Effector CD8-positive, alpha-beta T cell (primary cell): ENCODE data around the gene LRRIQ1.

Source experiments
- DNase-seq: peaks from one replicate; lab custom pipeline; 2025; lab: John Stamatoyannopoulos, UW

LRRIQ1 gene

GRCh38 chr12:85060916-85061315 is 24.8 kb downstream of the LRRIQ1 start:
- no peak for DNase-seq

DNA sequence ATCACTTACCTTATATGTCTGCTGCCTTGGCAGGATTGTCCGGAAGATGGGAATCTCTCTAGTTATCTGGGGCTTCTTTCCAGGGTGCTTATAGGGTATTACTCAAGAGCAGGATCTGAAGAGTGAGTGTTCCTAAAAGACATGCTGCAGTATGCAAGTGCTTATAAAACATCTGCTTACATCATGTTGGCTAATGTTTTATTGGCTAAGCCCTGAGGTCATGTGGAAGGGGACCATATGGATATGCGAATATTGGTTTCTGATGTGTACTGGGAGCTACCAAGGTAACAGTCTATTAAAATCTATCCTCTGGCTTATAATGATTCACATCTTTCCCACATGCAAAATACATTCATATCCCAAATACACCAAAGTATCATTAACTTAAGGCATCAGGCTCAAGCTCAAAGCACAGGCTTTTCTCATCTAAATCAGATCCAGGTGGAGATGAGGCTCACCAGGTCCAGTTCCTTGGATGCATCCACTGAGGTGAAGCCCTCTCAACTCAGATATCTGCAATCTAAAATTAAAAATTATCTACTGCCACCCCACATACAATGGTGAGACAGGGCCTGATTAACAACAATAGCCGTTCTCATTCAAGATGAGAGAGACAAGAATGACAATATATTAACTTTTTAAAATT is 29.8 kb downstream of the LRRIQ1 start:
- DNase-seq = no peak

DNA sequence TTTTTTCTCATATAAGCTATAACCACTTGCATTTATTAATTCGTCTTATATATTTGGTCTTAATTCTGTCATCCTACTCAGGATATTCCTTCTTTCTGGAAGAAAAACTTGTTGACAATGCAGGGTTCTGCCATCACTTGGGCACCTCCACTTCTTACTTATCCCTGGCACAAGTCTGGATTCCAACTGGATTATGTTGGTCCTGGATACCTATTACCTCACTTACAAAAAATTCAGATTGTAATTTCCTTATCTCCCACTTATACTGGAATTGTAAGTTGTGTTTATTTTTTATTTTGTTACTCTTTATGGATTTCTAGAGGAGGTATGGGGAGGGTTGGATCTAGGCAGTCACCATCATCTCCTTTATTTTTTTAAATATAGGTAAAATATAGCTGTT is 36.7 kb downstream of the LRRIQ1 start:
- no peak for DNase-seq

DNA sequence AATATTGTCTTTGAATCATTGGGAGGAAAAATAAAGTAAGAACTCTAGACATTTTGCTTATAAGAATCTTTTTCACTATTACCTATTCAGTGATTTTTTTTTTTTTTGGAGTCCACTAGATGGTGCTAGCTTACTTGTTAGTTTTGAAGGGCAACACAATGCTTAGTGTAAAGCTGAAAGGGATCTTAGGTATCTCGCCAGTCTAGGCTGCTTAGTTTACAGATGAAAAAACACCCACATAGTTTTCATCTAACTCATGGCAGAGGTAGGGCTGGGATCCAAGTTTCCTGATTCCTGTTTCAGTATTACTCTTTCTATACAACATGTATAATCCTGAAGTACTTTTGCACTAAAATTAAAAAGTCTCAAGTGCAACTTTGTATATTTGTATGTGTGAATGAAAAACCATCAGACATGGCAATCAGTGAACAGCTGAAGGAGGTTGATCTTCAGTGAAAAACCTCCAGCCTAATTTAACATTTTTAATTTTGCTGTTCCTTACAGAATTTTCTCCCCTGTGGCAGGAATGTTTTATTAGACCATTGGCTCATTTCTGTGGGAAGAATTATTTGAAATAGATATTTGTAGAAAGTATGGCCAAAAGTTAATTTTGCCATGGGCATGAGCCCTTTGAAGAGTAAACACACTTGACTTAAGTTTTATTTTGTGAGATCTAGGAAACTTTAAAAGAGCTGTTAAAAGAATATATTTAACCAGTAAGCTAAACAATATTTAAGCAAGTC is 40.7 kb downstream of the LRRIQ1 start:
- no peak for DNase-seq

DNA sequence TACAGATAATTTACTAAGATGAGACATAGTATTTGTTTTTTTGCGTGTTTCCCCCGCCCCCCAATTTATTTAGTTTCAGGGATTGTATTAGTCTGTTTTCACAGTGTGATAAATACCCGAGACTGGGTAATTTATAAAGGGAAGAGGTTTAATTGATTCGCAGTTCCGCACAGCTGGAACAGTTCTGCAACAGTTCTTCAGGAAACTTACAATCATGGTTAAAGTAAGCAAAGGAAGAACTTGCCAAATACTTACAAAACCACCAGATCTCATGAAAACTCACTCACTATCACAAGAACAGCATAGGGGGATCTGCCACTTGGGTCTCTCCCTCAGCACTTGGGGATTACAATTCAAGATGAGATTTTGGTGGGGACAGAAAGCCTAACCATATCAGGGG is 48.9 kb downstream of the LRRIQ1 start:
- DNase-seq = no peak

DNA sequence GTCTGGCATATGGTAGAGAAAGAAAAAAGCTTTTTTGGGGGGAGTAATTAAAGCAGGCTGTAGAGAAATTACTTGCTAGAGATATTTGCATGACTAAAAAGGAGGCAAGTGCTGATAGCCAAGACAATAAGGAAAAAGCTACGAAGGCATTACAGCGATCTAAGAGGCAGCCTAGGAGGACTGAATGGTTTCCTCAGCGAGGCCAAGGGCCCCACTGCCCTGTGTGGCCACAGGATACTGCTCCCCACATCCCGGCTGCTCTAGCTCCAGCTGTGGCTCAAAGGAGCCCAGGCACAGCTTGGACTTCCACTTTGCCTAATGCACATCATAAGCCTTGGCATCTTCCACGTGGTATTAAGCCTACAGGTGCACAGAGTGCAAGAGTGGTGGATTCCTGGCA is 53.6 kb downstream of the LRRIQ1 start:
- DNase-seq = no peak

- DNase-seq = no peak
These were observed 56.7 kb downstream of the LRRIQ1 start for GRCh38 chr12:85092814-85093370.

- DNase-seq = no peak
These were observed 59.4 kb downstream of the LRRIQ1 start for GRCh38 chr12:85095501-85095900.

DNA sequence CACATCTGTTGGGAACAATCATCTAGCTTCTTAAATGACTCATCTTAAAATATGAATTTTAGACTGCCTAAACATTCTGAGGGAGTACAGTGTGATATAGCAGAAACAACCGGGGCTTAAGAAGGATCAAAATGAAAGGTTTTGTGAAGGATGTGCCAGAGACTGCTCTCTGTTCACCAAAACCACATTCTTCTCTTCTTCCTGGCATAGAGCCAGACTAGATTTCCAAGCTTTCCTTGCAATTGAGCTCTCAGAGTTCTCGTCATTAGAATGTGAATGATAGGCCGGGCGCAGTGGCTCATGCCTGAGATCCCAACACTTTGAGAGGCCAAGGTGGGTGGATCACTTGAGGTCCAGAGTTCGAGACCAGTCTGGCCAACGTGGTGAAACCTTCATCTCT is 94.5 kb downstream of the LRRIQ1 start:
- DNase-seq = no peak

GRCh38 chr12:85138833-85139232 is 102.7 kb downstream of the LRRIQ1 start:
- DNase-seq = no peak

DNA sequence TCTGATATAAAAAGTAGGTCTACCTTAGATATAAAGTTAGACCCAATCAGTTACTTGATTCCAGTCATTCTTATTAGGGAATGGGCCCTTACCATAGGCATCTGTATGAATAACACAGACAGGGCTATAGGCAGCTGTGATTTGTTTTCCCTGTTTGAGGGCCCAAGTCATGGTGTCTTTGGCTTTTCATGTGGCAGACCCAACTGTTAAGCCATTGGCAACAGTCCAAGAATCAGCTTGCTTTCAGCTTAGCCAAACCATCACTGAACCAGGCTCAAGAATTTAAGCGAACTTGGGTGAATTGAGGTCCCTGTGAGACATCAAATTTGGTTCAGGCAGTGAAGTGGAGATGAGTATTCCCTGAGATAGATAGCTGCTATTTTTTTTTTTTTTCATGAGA is 111.2 kb downstream of the LRRIQ1 start:
- DNase-seq = no peak

DNA sequence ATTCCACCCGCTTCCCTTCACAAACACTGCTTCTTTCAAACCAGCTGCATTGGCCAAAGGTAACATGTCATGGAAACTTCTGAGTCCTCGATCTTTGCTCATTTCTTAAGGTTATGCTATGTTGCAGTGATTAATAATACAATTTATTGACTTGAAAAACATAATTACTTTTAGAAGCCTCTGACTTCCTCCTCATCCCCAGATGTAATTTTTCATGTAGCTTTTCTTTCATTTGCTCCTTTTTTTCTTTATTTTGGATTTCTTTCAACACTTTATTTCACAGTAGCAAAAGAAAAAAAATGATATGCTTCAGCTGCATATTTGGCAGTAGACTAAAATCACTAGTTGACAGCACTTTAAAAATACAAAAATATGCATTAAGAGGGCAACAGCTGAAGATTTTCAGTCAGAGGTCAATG is 116.2 kb downstream of the LRRIQ1 start:
- no peak for DNase-seq

DNA sequence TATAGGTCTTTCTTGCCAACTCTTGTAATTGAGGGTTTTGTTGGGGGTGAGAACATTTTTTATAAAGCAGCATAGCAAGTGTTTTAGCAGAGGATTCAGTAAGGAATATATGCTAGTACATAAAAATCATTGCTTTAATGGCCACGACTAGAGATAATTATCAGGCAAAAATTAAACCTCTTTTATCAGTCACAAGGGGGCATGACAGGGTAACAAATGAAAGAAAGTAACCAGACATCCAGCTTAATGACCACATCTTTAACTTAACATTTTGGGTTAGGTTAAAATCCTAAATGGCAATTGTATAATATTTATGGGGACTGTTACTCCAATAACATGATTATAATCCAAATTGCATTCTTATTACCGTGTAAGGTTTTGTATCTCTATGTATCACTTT is 119.6 kb downstream of the LRRIQ1 start:
- DNase-seq = no peak

- no peak for DNase-seq
These were observed 120.4 kb downstream of the LRRIQ1 start for GRCh38 chr12:85156569-85156968.

- DNase-seq = no peak
These were observed 121.0 kb downstream of the LRRIQ1 start for GRCh38 chr12:85157035-85157603.

GRCh38 chr12:85163752-85164321 is 127.7 kb downstream of the LRRIQ1 start:
- DNase-seq = no peak

GRCh38 chr12:85179680-85180270 is 143.6 kb downstream of the LRRIQ1 start:
- no peak for DNase-seq

DNA sequence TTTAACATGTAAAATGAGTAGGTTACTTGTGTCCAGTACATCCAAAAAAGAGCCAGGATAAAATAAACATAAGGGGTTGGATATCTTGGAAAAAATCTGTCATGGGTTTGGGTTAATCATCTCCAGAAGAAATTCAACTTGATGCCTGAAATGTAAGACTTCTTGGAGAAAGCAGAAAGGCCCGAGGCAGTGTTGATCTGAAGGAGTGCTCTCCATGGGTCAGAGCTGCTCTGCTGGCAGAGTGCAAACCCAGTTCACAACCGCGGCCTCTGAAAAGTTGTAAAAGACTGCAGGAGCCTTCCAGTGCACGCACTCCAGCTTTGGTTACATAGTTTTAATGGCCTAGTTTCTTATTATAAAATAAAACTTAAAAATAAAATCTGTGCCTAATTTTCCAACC is 146.5 kb downstream of the LRRIQ1 start:
- DNase-seq = no peak

- DNase-seq = no peak
These were observed 147.7 kb downstream of the LRRIQ1 start for GRCh38 chr12:85183855-85184254.

GRCh38 chr12:85186236-85186635 is 150.1 kb downstream of the LRRIQ1 start:
- DNase-seq = no peak

DNA sequence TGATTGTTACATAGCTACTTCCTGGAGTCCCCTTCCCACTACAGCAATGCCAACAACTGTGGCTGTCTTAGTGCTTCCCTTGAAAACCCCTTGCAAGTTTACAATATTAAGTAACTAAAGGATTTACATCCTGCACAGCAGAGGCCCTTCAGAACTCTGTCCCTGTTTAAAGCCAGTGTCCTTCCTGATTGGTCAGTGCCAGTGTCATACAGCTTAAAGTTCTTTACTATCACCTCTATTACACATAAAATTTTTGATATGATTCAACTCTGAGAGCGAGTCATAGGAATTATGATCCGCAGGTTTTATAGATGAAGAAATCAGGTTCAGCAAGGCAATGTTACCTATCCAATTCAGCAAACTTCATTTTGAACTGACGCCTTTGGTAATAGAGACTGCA is 152.5 kb downstream of the LRRIQ1 start:
- no peak for DNase-seq

DNA sequence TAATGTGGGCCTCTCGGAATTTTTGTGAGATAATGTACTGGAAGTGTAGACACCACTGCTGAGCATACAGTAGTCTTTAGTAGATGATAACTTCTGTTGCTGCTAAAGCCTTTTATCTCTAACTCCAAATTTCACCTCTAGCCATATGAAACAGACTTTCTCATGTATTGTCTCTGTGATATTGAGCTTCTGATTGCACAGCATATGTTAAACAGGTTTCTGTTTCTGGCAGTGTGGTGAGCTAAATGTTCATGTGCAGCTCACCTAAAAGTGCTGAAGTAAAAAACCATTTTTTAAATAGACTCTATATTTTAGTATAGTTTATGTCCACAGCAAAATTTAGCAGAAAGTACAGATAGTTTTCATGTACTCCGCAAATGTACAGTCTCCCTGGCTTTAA is 154.6 kb downstream of the LRRIQ1 start:
- no peak for DNase-seq
